Measurements from ENCODE around the gene OPN1SW.

GRCh38 chr7:128814499-128814898 is 38.9 kb upstream of the OPN1SW start:
- no peak for TF ChIP-seq ELF4 (IDR thresholded peaks at IDR 0.05)
- no peak for TF ChIP-seq L3MBTL2 (conservative IDR thresholded peaks at IDR 0.05)
- TF ChIP-seq PKNOX1 (IDR thresholded peaks at IDR 0.05), result no peak
- TF ChIP-seq SUZ12 (IDR thresholded peaks at IDR 0.05), result no peak

Measured in HEK293T (cell line).